Measurements from ENCODE around the gene CSF3.

GRCh38 chr17:39975801-39976200 lies 39.4 kb upstream of the CSF3 start:
- TF ChIP-seq, protein P1, sequence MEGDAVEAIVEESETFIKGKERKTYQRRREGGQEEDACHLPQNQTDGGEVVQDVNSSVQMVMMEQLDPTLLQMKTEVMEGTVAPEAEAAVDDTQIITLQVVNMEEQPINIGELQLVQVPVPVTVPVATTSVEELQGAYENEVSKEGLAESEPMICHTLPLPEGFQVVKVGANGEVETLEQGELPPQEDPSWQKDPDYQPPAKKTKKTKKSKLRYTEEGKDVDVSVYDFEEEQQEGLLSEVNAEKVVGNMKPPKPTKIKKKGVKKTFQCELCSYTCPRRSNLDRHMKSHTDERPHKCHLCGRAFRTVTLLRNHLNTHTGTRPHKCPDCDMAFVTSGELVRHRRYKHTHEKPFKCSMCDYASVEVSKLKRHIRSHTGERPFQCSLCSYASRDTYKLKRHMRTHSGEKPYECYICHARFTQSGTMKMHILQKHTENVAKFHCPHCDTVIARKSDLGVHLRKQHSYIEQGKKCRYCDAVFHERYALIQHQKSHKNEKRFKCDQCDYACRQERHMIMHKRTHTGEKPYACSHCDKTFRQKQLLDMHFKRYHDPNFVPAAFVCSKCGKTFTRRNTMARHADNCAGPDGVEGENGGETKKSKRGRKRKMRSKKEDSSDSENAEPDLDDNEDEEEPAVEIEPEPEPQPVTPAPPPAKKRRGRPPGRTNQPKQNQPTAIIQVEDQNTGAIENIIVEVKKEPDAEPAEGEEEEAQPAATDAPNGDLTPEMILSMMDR (conservative IDR thresholded peaks at IDR 0.05; ENCODE audit: low read depth, low read length) = no peak
- no peak for TF ChIP-seq EZH2phosphoT487 (IDR thresholded peaks at IDR 0.05; ENCODE audit: borderline replicate concordance, low read length)
- TF ChIP-seq EZH2 (IDR thresholded peaks at IDR 0.05; ENCODE audit: low read length, unreplicated experiment) = no peak

All from PC-3 (cell line).